Kidney glomerular epithelial cell (primary cell): ENCODE results near the gene COMMD1.

Experiments used
- DNase-seq: peaks from one replicate; lab custom pipeline; 2025; lab: John Stamatoyannopoulos, UW

Gene COMMD1

DNA sequence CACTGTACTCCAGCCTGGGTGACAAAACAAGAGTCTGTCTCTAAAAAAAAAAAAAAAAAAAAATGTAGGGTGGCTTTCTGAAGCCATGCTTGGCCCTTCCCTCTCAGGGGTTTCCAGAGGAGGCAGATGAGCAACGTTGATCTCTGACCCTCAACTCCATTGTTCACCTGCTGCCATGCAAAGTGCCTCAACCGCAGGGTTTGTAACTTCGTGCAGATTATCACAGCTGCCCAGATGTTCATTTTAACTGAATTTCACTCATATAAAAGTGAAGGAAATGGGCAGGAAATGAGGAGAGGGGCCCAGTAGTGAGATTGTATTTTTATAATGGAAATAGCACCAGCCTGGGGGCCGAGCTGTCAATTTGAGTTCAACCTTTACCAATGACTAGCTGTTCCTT is 275.5 kb downstream of the COMMD1 start:
- DNase-seq = no peak

DNA sequence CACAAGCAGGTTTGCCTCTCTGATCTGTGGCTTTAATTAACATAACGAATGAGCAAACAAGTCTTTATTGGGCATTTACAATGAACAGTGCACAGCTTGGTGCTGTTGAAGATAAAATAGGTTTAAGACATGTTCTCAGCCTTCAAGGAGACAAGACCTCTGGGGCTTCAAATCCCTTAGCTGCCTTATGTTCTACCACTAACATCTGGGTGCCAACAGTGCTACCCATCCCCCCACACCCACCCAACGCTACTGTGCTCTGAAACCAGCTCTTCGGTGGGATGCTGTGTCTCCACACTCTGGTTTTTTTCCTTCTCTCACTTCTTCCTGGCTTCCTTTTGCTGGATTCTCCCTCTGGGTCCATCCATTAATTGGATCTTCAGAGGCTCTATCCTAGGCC is 276.4 kb downstream of the COMMD1 start:
- DNase-seq = no peak

DNA sequence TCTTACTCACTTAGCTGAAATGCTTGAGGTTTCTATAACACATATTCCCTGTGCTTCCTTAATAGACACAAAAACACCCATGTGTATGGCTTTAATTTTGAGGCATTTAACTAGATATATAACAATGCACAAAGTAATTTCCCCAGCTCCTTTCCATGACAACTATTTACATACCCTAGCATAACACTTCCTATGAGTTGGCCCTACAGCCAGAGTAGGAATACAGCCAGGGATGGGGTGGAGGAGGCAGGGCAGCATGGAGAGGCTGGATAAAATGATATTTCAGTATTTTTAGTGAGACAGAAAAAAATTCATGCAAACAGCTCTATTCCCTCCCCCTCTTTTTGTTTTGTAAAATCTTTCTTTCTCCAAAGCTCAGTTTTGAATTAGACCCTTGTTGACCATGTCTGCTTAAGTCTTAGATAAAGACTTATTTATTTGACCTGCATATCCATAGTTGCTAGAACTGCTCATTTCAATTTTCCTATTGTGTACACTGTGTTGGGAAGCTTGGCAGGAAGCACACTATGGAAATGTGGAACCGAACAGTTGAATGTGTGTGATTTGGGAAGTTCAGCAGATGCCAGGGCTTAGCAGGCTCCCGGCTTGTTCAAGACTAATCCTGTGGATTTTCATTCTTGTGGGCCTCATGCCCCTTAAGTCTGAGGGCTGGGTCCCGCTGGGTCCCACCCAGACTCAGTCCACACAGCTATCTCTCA is 279.2 kb downstream of the COMMD1 start:
- DNase-seq = no peak
